Activated CD4-positive, CD25-positive, alpha-beta regulatory T cell treated with anti-CD3 and anti-CD28 coated beads, Interleukin-2, amount 50 U/mL, for 24 hours (primary cell): ENCODE data around the gene JPH2.
"Not testable (repeated sequence)": the region's sequence is repeated elsewhere in the genome, so short reads cannot be mapped to it uniquely, and the experiment has no call there.

ENCODE experiments used
- ATAC-seq, 2 donors: fragments of 150-1000 bp; cut with Tn5 transposase; one replicate each; pipeline ENCODE4 v1.10.0; 2021; ENCODE audit warnings: mild to moderate bottlenecking in 1 of 2, moderate library complexity in 1 of 2

The JPH2 gene

GRCh38 chr20:44157061-44157460, 29.9 kb downstream of the JPH2 start:
- no peak for ATAC-seq

- ATAC-seq: no peak
Observed at GRCh38 chr20:44154521-44155001, 32.4 kb downstream of the JPH2 start.

GRCh38 chr20:44153636-44154043, 33.3 kb downstream of the JPH2 start:
- ATAC-seq: peak; percentile 30 to 32

GRCh38 chr20:44151621-44152416, 35.2 kb downstream of the JPH2 start:
- no peak for ATAC-seq

GRCh38 chr20:44146272-44146671, 40.7 kb downstream of the JPH2 start:
- ATAC-seq: no peak

- ATAC-seq: no peak
Observed at GRCh38 chr20:44145131-44145775, 41.7 kb downstream of the JPH2 start.

GRCh38 chr20:44143936-44144335, 43.1 kb downstream of the JPH2 start:
- ATAC-seq: no peak

GRCh38 chr20:44142413-44142812, 44.6 kb downstream of the JPH2 start:
- no peak for ATAC-seq

- no peak for ATAC-seq
Observed at GRCh38 chr20:44141873-44142272, 45.1 kb downstream of the JPH2 start.

GRCh38 chr20:44138867-44139266, 48.1 kb downstream of the JPH2 start:
- ATAC-seq: no peak

GRCh38 chr20:44137266-44137801, 49.7 kb downstream of the JPH2 start:
- ATAC-seq: no peak

- no peak for ATAC-seq
Observed at GRCh38 chr20:44136579-44137265, 50.3 kb downstream of the JPH2 start.

GRCh38 chr20:44135417-44136204, 51.4 kb downstream of the JPH2 start:
- ATAC-seq: peak in 1 of 2 donors; percentile 10

- ATAC-seq: no peak
Observed at GRCh38 chr20:44135012-44135412, 52.0 kb downstream of the JPH2 start.

GRCh38 chr20:44133424-44133823, 53.6 kb downstream of the JPH2 start:
- no peak for ATAC-seq

- no peak for ATAC-seq
Observed at GRCh38 chr20:44131704-44132103, 55.3 kb downstream of the JPH2 start.

- ATAC-seq: no peak
Observed at GRCh38 chr20:44129911-44130718, 56.9 kb downstream of the JPH2 start.

GRCh38 chr20:44129300-44129699, 57.7 kb downstream of the JPH2 start:
- ATAC-seq: not testable (repeated sequence)

- ATAC-seq: no peak
Observed at GRCh38 chr20:44126445-44126844, 60.5 kb downstream of the JPH2 start.

GRCh38 chr20:44125332-44126127, 61.5 kb downstream of the JPH2 start:
- no peak for ATAC-seq
